HCT116 (cell line): ENCODE measurements around the gene OR6P1. TPM values are rescaled to one million over a fixed set of nuclear protein-coding genes. Genes with fewer than 3 reads are reported as not detected.

Source experiments
- ATAC-seq: fragments of 200-7000 bp; cut with Tn5 transposase; 2 replicates; pipeline ENCODE4 v1.9.1; 2020; ENCODE audit warnings: mild to moderate bottlenecking, moderate library complexity
- BruUV-seq: library from RNA; stranded (reverse); fragments of 400-500 nt; replicated peaks from 2 replicates; lab custom pipeline; 2021; lab: Mats Ljungman, UMichigan
- CTCF ChIA-PET: fragments of 300-600 bp; sonication (Branson Sonifier 250); formaldehyde crosslinking; loops from one replicate; lab custom pipeline; 2021; ENCODE audit warnings: antibody characterized with exemption; lab: Charles Lee
- POLR2A ChIA-PET: fragments of 300-600, 350-600 bp; sonication (Branson Sonifier 250); formaldehyde crosslinking; loops from one replicate; lab custom pipeline; 2021; ENCODE audit warnings: antibody characterized with exemption; lab: Charles Lee
- RAD21 ChIA-PET, 2 experiments: fragments of 300-600 bp; sonication (Branson Sonifier 250); formaldehyde crosslinking; loops; one replicate each; lab custom pipeline; 2023; ENCODE audit warnings: low total read pairs in 2 of 2; ENCODE audit not compliant: uncharacterized antibody in 2 of 2, unreplicated experiment in 2 of 2, low non-redundant PET in 1 of 2; lab: Charles Lee
- DNase-seq: peaks from one replicate; pipeline ENCODE4 v3.0.0-alpha.2; 2010; ENCODE audit warnings: low read depth, low spot score
- H2AFZ ChIP-seq: fragments of 200-600 bp; shearing (Covaris generic), sonication (generic); 2 replicates; pipeline ENCODE4 v1.6.1; 2017; ENCODE audit warnings: low read depth, mixed run types, mixed read lengths, antibody characterized with exemption, low read length; ENCODE audit not compliant: poor library complexity, severe bottlenecking
- H3K27ac ChIP-seq: 2 replicates; pipeline ENCODE4 v1.5.1; 2012; ENCODE audit warnings: low read depth, low read length
- H3K27me3 ChIP-seq: fragments of 200-600 bp; sonication (generic); 2 replicates; pipeline ENCODE4 v1.6.1; 2016; ENCODE audit warnings: mixed run types, low read length, mixed read lengths; ENCODE audit not compliant: insufficient read depth
- H3K36me3 ChIP-seq, 2 experiments: fragments of 200-500 bp in 1 of 2; fragments of 200-600 bp in 1 of 2; sonication (Bioruptor generic) in 1 of 2; sonication (generic) in 1 of 2; 2 replicates each; pipeline versions ENCODE4 v1.5.1 to v1.6.1; 2014 to 2016; ENCODE audit warnings: low read length in 2 of 2, inconsistent platforms in 1 of 2, mixed read lengths in 1 of 2, mixed run types in 1 of 2; ENCODE audit not compliant: insufficient read depth in 2 of 2, control insufficient read depth in 1 of 2
- H3K4me1 ChIP-seq, 2 experiments: fragments of 200-600 bp in 1 of 2; sonication (generic) in 1 of 2; 2 replicates each; pipeline versions ENCODE4 v1.5.1 to v1.6.1; 2012 to 2017; ENCODE audit warnings: low read length in 2 of 2, inconsistent platforms in 1 of 2, mild to moderate bottlenecking in 1 of 2, mixed read lengths in 1 of 2, mixed run types in 1 of 2, moderate library complexity in 1 of 2; ENCODE audit not compliant: insufficient read depth in 2 of 2, control insufficient read depth in 1 of 2
- H3K4me2 ChIP-seq: fragments of 200-600 bp; sonication (generic); 2 replicates; pipeline ENCODE4 v1.6.1; 2017; ENCODE audit warnings: mixed run types, low read length, mixed read lengths
- H3K4me3 ChIP-seq, 2 experiments: fragments of 200-600 bp in 1 of 2; sonication (generic) in 1 of 2; replicated peaks in 1 of 2; 2 replicates each; pipeline ENCODE4 v1.5.1; 2011 to 2016; ENCODE audit warnings: low read length in 2 of 2, control low read depth in 1 of 2, low read depth in 1 of 2, mild to moderate bottlenecking in 1 of 2, mixed read lengths in 1 of 2, mixed run types in 1 of 2
- H3K79me2 ChIP-seq: fragments of 200-600 bp; sonication (generic); 2 replicates; pipeline ENCODE4 v1.6.1; 2017; ENCODE audit warnings: mild to moderate bottlenecking, mixed run types, low read length, moderate library complexity, mixed read lengths; ENCODE audit not compliant: insufficient read depth
- H3K9ac ChIP-seq: fragments of 200-600 bp; sonication (generic); 2 replicates; pipeline ENCODE4 v1.6.1; 2016; ENCODE audit warnings: low read length, mixed read lengths
- H3K9me2 ChIP-seq: fragments of 200-600 bp; sonication (generic), shearing (Covaris generic); 2 replicates; pipeline ENCODE4 v1.6.1; 2017; ENCODE audit warnings: mixed run types, mild to moderate bottlenecking, moderate library complexity; ENCODE audit not compliant: insufficient read depth
- H3K9me3 ChIP-seq, 2 experiments: fragments of 200-500 bp in 1 of 2; fragments of 200-600 bp in 1 of 2; sonication (Bioruptor generic) in 1 of 2; sonication (generic) in 1 of 2; 2 replicates each; pipeline ENCODE4 v1.6.1; 2014 to 2017; ENCODE audit warnings: low read length in 2 of 2, mixed read lengths in 2 of 2, inconsistent platforms in 1 of 2, low read depth in 1 of 2, mild to moderate bottlenecking in 1 of 2, mixed run types in 1 of 2, moderate library complexity in 1 of 2; ENCODE audit not compliant: control insufficient read depth in 1 of 2, insufficient read depth in 1 of 2
- H4K20me1 ChIP-seq: fragments of 200-600 bp; sonication (generic), shearing (Covaris generic); 2 replicates; pipeline ENCODE4 v1.6.1; 2017; ENCODE audit warnings: mixed run types, mild to moderate bottlenecking, moderate library complexity; ENCODE audit not compliant: insufficient read depth
- EGR1 ChIP-seq: IDR thresholded peaks from 2 replicates; pipeline ENCODE4 v1.6.1; 2012; ENCODE audit warnings: low read depth
- ELF1 ChIP-seq: IDR thresholded peaks from 2 replicates; pipeline ENCODE4 v1.6.1; 2012; ENCODE audit warnings: low read depth, borderline replicate concordance
- EZH2 ChIP-seq: fragments of 200-600 bp; sonication (generic); IDR thresholded peaks from 2 replicates; pipeline ENCODE4 v1.6.1; 2017; ENCODE audit warnings: antibody characterized with exemption, mixed run types
- EZH2phosphoT487 ChIP-seq: fragments of 200-600 bp; IDR thresholded peaks from 2 replicates; pipeline ENCODE4 v1.6.1; 2018; ENCODE audit warnings: antibody characterized with exemption, borderline replicate concordance
- JUND ChIP-seq: IDR thresholded peaks from 2 replicates; pipeline ENCODE4 v1.6.1; 2012
- POLR2AphosphoS5 ChIP-seq: IDR thresholded peaks from 2 replicates; pipeline ENCODE4 v1.6.1; 2011; ENCODE audit warnings: mild to moderate bottlenecking, low read depth, low read length, moderate library complexity
- RAD21 ChIP-seq: IDR thresholded peaks from 2 replicates; pipeline ENCODE4 v1.6.1; 2012; ENCODE audit warnings: low read depth, mild to moderate bottlenecking
- SP1 ChIP-seq: IDR thresholded peaks from 2 replicates; pipeline ENCODE4 v1.6.1; 2012; ENCODE audit warnings: low read depth
- ZFX ChIP-seq: fragments of 450-650 bp; IDR thresholded peaks from 2 replicates; pipeline ENCODE4 v1.6.1; 2017
- ZNF274 ChIP-seq: fragments of 200-500 bp; sonication (Bioruptor generic); IDR thresholded peaks from 2 replicates; pipeline ENCODE4 v1.6.1; 2014; ENCODE audit warnings: mild to moderate bottlenecking, low read depth, low read length, inconsistent platforms
- intact Hi-C: fragments of 100-400 bp; cut with micrococcal nuclease; formaldehyde crosslinking; loops from 2 replicates; pipeline ENCODE4 v1.10.0; 2022
- total RNA-seq: library from RNA; stranded (reverse); gene quantifications from one replicate; pipeline ENCODE4 v1.2.1, GENCODE V29; 2021; ENCODE audit not compliant: unreplicated experiment
- TF ChIP-seq, protein P1 (sequence below): IDR thresholded peaks from 2 replicates; pipeline ENCODE4 v1.6.1; 2012
- TF ChIP-seq, protein P2 (sequence below): IDR thresholded peaks from 2 replicates; pipeline ENCODE4 v1.6.1; 2012; ENCODE audit warnings: low read depth
- TF ChIP-seq, protein P3 (sequence below): IDR thresholded peaks from 2 replicates; pipeline ENCODE4 v1.6.1; 2011; ENCODE audit warnings: mild to moderate bottlenecking, low read length, moderate library complexity; ENCODE audit not compliant: insufficient replicate concordance; ENCODE audit errors: extremely low read depth
- TF ChIP-seq, protein P4 (sequence below), 3 experiments: fragments of 200-600 bp in 1 of 3; sonication (generic) in 1 of 3; IDR thresholded peaks in 2 of 3; conservative IDR thresholded peaks in 1 of 3; 2 replicates each; pipeline ENCODE4 v1.5.1; 2012 to 2017; ENCODE audit warnings: low read depth in 2 of 3, low read length in 2 of 3, antibody characterized with exemption in 1 of 3, borderline replicate concordance in 1 of 3, control low read depth in 1 of 3, mild to moderate bottlenecking in 1 of 3, mixed read lengths in 1 of 3, mixed run types in 1 of 3, moderate library complexity in 1 of 3; ENCODE audit not compliant: insufficient read depth in 1 of 3
- TF ChIP-seq, protein P5 (sequence below): IDR thresholded peaks from 2 replicates; pipeline ENCODE4 v1.6.1; 2012

The OR6P1 gene
- total RNA-seq, 1 experiment from 2014 or later, result not detected

DNA sequence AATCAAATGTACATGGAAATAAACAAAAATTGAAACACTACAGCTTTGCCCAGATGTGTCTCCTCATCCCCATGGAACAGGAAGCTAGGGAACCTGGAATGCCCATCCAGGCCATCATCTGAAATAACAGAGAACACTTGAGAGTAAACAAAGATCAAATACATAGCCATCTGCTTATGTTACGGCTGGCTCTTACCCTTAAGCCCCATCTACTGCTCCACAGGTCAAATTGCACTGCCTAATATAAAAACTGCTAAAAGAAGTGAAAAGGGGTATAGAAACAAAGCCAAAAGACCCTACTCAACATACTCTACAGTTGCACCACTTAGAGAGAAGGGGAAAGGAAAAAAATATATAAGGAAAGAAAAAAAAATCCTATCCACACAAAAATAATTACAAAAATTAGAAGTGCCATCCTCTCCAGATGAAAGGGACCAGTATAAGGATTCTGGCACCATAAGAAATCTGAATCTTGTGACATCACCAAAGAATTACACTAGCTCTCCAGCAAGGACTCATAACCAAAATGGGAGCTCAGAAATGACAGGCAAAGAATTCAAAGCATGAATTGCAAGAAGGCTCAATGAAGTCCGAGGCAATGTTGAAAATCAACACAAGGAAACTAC is 43.1 kb downstream of the OR6P1 start:
- no peak overlapping the region for H3K4me2 ChIP-seq
- H3K27ac ChIP-seq, result no peak overlapping the region
- H4K20me1 ChIP-seq, result no peaks in the 10 kb centered on the region
- no peaks in the 10 kb centered on the region for H3K79me2 ChIP-seq
- no peaks in the 10 kb centered on the region for H3K36me3 ChIP-seq
- peak; percentile 16; the same call in 1 of the 2 replicates for TF ChIP-seq RAD21
- no peak for TF ChIP-seq EGR1
- no peak for TF ChIP-seq POLR2AphosphoS5
- TF ChIP-seq JUND, result no peak
- TF ChIP-seq, protein P1, sequence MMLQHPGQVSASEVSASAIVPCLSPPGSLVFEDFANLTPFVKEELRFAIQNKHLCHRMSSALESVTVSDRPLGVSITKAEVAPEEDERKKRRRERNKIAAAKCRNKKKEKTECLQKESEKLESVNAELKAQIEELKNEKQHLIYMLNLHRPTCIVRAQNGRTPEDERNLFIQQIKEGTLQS, result no peak
- TF ChIP-seq EZH2, result no peak
- TF ChIP-seq ZNF274, result no peak
- TF ChIP-seq, protein P2, sequence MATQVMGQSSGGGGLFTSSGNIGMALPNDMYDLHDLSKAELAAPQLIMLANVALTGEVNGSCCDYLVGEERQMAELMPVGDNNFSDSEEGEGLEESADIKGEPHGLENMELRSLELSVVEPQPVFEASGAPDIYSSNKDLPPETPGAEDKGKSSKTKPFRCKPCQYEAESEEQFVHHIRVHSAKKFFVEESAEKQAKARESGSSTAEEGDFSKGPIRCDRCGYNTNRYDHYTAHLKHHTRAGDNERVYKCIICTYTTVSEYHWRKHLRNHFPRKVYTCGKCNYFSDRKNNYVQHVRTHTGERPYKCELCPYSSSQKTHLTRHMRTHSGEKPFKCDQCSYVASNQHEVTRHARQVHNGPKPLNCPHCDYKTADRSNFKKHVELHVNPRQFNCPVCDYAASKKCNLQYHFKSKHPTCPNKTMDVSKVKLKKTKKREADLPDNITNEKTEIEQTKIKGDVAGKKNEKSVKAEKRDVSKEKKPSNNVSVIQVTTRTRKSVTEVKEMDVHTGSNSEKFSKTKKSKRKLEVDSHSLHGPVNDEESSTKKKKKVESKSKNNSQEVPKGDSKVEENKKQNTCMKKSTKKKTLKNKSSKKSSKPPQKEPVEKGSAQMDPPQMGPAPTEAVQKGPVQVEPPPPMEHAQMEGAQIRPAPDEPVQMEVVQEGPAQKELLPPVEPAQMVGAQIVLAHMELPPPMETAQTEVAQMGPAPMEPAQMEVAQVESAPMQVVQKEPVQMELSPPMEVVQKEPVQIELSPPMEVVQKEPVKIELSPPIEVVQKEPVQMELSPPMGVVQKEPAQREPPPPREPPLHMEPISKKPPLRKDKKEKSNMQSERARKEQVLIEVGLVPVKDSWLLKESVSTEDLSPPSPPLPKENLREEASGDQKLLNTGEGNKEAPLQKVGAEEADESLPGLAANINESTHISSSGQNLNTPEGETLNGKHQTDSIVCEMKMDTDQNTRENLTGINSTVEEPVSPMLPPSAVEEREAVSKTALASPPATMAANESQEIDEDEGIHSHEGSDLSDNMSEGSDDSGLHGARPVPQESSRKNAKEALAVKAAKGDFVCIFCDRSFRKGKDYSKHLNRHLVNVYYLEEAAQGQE, result no peak
- no peak for TF ChIP-seq ELF1
- no peak for TF ChIP-seq SP1
- TF ChIP-seq, protein P3, sequence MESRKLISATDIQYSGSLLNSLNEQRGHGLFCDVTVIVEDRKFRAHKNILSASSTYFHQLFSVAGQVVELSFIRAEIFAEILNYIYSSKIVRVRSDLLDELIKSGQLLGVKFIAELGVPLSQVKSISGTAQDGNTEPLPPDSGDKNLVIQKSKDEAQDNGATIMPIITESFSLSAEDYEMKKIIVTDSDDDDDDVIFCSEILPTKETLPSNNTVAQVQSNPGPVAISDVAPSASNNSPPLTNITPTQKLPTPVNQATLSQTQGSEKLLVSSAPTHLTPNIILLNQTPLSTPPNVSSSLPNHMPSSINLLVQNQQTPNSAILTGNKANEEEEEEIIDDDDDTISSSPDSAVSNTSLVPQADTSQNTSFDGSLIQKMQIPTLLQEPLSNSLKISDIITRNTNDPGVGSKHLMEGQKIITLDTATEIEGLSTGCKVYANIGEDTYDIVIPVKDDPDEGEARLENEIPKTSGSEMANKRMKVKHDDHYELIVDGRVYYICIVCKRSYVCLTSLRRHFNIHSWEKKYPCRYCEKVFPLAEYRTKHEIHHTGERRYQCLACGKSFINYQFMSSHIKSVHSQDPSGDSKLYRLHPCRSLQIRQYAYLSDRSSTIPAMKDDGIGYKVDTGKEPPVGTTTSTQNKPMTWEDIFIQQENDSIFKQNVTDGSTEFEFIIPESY, result no peak
- TF ChIP-seq, protein P4, sequence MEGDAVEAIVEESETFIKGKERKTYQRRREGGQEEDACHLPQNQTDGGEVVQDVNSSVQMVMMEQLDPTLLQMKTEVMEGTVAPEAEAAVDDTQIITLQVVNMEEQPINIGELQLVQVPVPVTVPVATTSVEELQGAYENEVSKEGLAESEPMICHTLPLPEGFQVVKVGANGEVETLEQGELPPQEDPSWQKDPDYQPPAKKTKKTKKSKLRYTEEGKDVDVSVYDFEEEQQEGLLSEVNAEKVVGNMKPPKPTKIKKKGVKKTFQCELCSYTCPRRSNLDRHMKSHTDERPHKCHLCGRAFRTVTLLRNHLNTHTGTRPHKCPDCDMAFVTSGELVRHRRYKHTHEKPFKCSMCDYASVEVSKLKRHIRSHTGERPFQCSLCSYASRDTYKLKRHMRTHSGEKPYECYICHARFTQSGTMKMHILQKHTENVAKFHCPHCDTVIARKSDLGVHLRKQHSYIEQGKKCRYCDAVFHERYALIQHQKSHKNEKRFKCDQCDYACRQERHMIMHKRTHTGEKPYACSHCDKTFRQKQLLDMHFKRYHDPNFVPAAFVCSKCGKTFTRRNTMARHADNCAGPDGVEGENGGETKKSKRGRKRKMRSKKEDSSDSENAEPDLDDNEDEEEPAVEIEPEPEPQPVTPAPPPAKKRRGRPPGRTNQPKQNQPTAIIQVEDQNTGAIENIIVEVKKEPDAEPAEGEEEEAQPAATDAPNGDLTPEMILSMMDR (IDR thresholded peaks at IDR 0.05 in 2 of 3, conservative IDR thresholded peaks at IDR 0.05 in 1 of 3; ENCODE audit: borderline replicate concordance in 1 of 3, insufficient read depth in 1 of 3, low read depth in 2 of 3, low read length in 2 of 3), result peak in 2 of 3 experiments; percentile 38 to 43; a peak in 4 of 6 replicates
- TF ChIP-seq, protein P5, sequence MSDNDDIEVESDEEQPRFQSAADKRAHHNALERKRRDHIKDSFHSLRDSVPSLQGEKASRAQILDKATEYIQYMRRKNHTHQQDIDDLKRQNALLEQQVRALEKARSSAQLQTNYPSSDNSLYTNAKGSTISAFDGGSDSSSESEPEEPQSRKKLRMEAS, result no peak
- TF ChIP-seq EZH2phosphoT487, result no peak
- no peak for TF ChIP-seq ZFX
- no TSS peak for BruUV-seq
- H3K9ac ChIP-seq, result no peak overlapping the region
- H3K9me3 ChIP-seq, result no peaks in the 10 kb centered on the region
- no peak overlapping the region for H2AFZ ChIP-seq
- no peaks in the 10 kb centered on the region for H3K27me3 ChIP-seq
- no peak overlapping the region for H3K4me3 ChIP-seq
- ChIA-PET POLR2A (no interaction called here), CTCF (no interaction called here), RAD21 (no interaction called here)
- no peaks in the 10 kb centered on the region for H3K9me2 ChIP-seq
- DNase-seq (no peak), ATAC-seq (peak; percentile 44; the same call in 1 of the 2 replicates)
- H3K4me1 ChIP-seq, result no peaks in the 10 kb centered on the region
- intact Hi-C loops, result no loop called here
